ENCODE measurements around the gene S100A2.

The S100A2 gene

GRCh38 chr1:153536012-153536670, 29.5 kb downstream of the S100A2 start:
- TF ChIP-seq GATA2 (IDR thresholded peaks at IDR 0.05; ENCODE audit: low read depth, low read length): no peak
- TF ChIP-seq GATA3 (IDR thresholded peaks at IDR 0.05; ENCODE audit: low read depth, low read length): no peak

GRCh38 chr1:153535242-153536011, 30.2 kb downstream of the S100A2 start, which contains the start of gene S100A6:
Gene S100A6, minus strand, starts transcription at chr1:153535991. Its CDS starts 652 bp downstream, at chr1:153535339.
- TF ChIP-seq GATA3 (IDR thresholded peaks at IDR 0.05; ENCODE audit: low read depth, low read length) (no peak), GATA2 (IDR thresholded peaks at IDR 0.05; ENCODE audit: low read depth, low read length) (no peak)

GRCh38 chr1:153534925-153535241, 30.8 kb downstream of the S100A2 start:
- TF ChIP-seq GATA2 (IDR thresholded peaks at IDR 0.05; ENCODE audit: low read depth, low read length) (no peak), GATA3 (IDR thresholded peaks at IDR 0.05; ENCODE audit: low read depth, low read length) (no peak)

- no peak for TF ChIP-seq GATA3 (IDR thresholded peaks at IDR 0.05; ENCODE audit: low read depth, low read length)
- no peak for TF ChIP-seq GATA2 (IDR thresholded peaks at IDR 0.05; ENCODE audit: low read depth, low read length)
Observed at GRCh38 chr1:153534226-153534924, 31.3 kb downstream of the S100A2 start.

- TF ChIP-seq GATA2 (IDR thresholded peaks at IDR 0.05; ENCODE audit: low read depth, low read length) (no peak), GATA3 (IDR thresholded peaks at IDR 0.05; ENCODE audit: low read depth, low read length) (no peak)
Observed at GRCh38 chr1:153533689-153534201, 31.9 kb downstream of the S100A2 start.

- no peak for TF ChIP-seq GATA3 (IDR thresholded peaks at IDR 0.05; ENCODE audit: low read depth, low read length)
- no peak for TF ChIP-seq GATA2 (IDR thresholded peaks at IDR 0.05; ENCODE audit: low read depth, low read length)
Observed at GRCh38 chr1:153532769-153533599, 32.7 kb downstream of the S100A2 start.

- TF ChIP-seq GATA3 (IDR thresholded peaks at IDR 0.05; ENCODE audit: low read depth, low read length) (no peak), GATA2 (IDR thresholded peaks at IDR 0.05; ENCODE audit: low read depth, low read length) (no peak)
Observed at GRCh38 chr1:153532181-153532580, 33.5 kb downstream of the S100A2 start.

GRCh38 chr1:153531638-153532037, 34.0 kb downstream of the S100A2 start:
- TF ChIP-seq GATA2 (IDR thresholded peaks at IDR 0.05; ENCODE audit: low read depth, low read length) (no peak), GATA3 (IDR thresholded peaks at IDR 0.05; ENCODE audit: low read depth, low read length) (no peak)

GRCh38 chr1:153527683-153528040, 38.0 kb downstream of the S100A2 start:
- TF ChIP-seq GATA2 (IDR thresholded peaks at IDR 0.05; ENCODE audit: low read depth, low read length) (no peak), GATA3 (IDR thresholded peaks at IDR 0.05; ENCODE audit: low read depth, low read length) (no peak)

- no peak for TF ChIP-seq GATA2 (IDR thresholded peaks at IDR 0.05; ENCODE audit: low read depth, low read length)
- TF ChIP-seq GATA3 (IDR thresholded peaks at IDR 0.05; ENCODE audit: low read depth, low read length): no peak
Observed at GRCh38 chr1:153527023-153527682, 38.5 kb downstream of the S100A2 start.

- peak; percentile 36; the same call in 1 of the 2 replicates for TF ChIP-seq GATA2 (IDR thresholded peaks at IDR 0.05; ENCODE audit: low read depth, low read length)
- TF ChIP-seq GATA3 (IDR thresholded peaks at IDR 0.05; ENCODE audit: low read depth, low read length): no peak
Observed at GRCh38 chr1:153526132-153526543, 39.5 kb downstream of the S100A2 start.

- TF ChIP-seq GATA2 (IDR thresholded peaks at IDR 0.05; ENCODE audit: low read depth, low read length) (no peak), GATA3 (IDR thresholded peaks at IDR 0.05; ENCODE audit: low read depth, low read length) (no peak)
Observed at GRCh38 chr1:153525088-153525728, 40.4 kb downstream of the S100A2 start.
